ENCODE measurements around the gene SPATA31C1.
A peak's percentile ranks its signal among the peaks of the same experiment; 100 is the strongest.

The SPATA31C1 gene

GRCh38 chr9:87888501-87888900 is 29.3 kb upstream of the SPATA31C1 start:
- no peak for TF ChIP-seq CTCF (IDR thresholded peaks at IDR 0.05)
- no peaks in the 10 kb centered on the region for H3K4me1 ChIP-seq
- no peak overlapping the region for H3K27ac ChIP-seq
- no peak for DNase-seq
- no peak overlapping the region for H3K4me3 ChIP-seq
- H3K27me3 ChIP-seq, result no peaks in the 10 kb centered on the region
- H3K36me3 ChIP-seq, result no peaks in the 10 kb centered on the region
- intact Hi-C loops (cut with DNase I; ENCODE audit: low total_unique reads), result no loop called here
- H3K9me3 ChIP-seq, result no peaks in the 10 kb centered on the region

GRCh38 chr9:87889065-87889881 is 28.5 kb upstream of the SPATA31C1 start:
- Histone ChIP-seq H3K27ac (no peak overlapping the region), H3K4me3 (no peak overlapping the region), H3K27me3 (no peaks in the 10 kb centered on the region), H3K36me3 (no peaks in the 10 kb centered on the region), H3K4me1 (no peaks in the 10 kb centered on the region), H3K9me3 (peaks cover 0 to under 1% (median 0%) of the 10 kb centered on the region in 3 donors)
- intact Hi-C loops (cut with DNase I; ENCODE audit: low total_unique reads), result no loop called here
- no peak for TF ChIP-seq CTCF (IDR thresholded peaks at IDR 0.05)
- DNase-seq, result no peak

- peak in 1 of 2 donors; percentile 62 for DNase-seq
- no peak for TF ChIP-seq CTCF (IDR thresholded peaks at IDR 0.05)
- intact Hi-C loops (cut with DNase I; ENCODE audit: low total_unique reads), result no loop called here
- H3K36me3 ChIP-seq, result no peaks in the 10 kb centered on the region
- H3K4me1 ChIP-seq, result no peaks in the 10 kb centered on the region
- H3K27me3 ChIP-seq, result no peaks in the 10 kb centered on the region
- no peak overlapping the region for H3K4me3 ChIP-seq
- peaks cover 0 to 6% (median under 1%) of the 10 kb centered on the region in 3 donors for H3K9me3 ChIP-seq
- H3K27ac ChIP-seq, result no peak overlapping the region
These were observed 27.9 kb upstream of the SPATA31C1 start for GRCh38 chr9:87889882-87890252.

- intact Hi-C loops (cut with DNase I; ENCODE audit: low total_unique reads), result no loop called here
- no peak for DNase-seq
- Histone ChIP-seq H3K9me3 (peaks cover 0 to 8% (median 6%) of the 10 kb centered on the region in 3 donors), H3K27ac (no peak overlapping the region), H3K36me3 (no peaks in the 10 kb centered on the region), H3K4me3 (no peak overlapping the region), H3K27me3 (no peaks in the 10 kb centered on the region), H3K4me1 (no peaks in the 10 kb centered on the region)
- no peak for TF ChIP-seq CTCF (IDR thresholded peaks at IDR 0.05)
These were observed 26.9 kb upstream of the SPATA31C1 start for GRCh38 chr9:87890837-87891236.

GRCh38 chr9:87891754-87892153 is 26.0 kb upstream of the SPATA31C1 start:
- intact Hi-C loops (cut with DNase I; ENCODE audit: low total_unique reads), result no loop called here
- TF ChIP-seq CTCF (IDR thresholded peaks at IDR 0.05), result no peak
- H3K27ac ChIP-seq, result no peak overlapping the region
- peaks cover 0 to 8% (median 6%) of the 10 kb centered on the region in 3 donors for H3K9me3 ChIP-seq
- no peak overlapping the region for H3K4me3 ChIP-seq
- H3K4me1 ChIP-seq, result no peaks in the 10 kb centered on the region
- no peak for DNase-seq
- no peaks in the 10 kb centered on the region for H3K36me3 ChIP-seq
- no peaks in the 10 kb centered on the region for H3K27me3 ChIP-seq

All from tibial artery (tissue), 4 donors.